K562 (cell line): ENCODE data around the gene TBX10. TPM values are rescaled to one million over a fixed set of nuclear protein-coding genes. Genes with fewer than 3 reads are reported as not detected.

Source experiments
- ARID1B ChIP-seq: fragments of 450-650 bp; IDR thresholded peaks from 2 replicates; pipeline ENCODE4 v1.6.1; 2016; ENCODE audit warnings: antibody characterized with exemption, mild to moderate bottlenecking, inconsistent platforms
- C11orf30 ChIP-seq: fragments of 450-650 bp; IDR thresholded peaks from 2 replicates; pipeline ENCODE4 v1.6.1; 2016; ENCODE audit warnings: low read depth, mild to moderate bottlenecking
- CBX2 ChIP-seq: fragments of 200-600 bp; sonication (generic); IDR thresholded peaks from one replicate; pipeline ENCODE4 v1.6.1; 2012; ENCODE audit warnings: mild to moderate bottlenecking, low read length, inconsistent platforms; ENCODE audit not compliant: insufficient read depth, poor library complexity, severe bottlenecking
- CBX8 ChIP-seq: fragments of 200-600 bp; sonication (generic); IDR thresholded peaks from 2 replicates; pipeline ENCODE4 v1.6.1; 2012; ENCODE audit warnings: borderline replicate concordance, mixed run types, low read depth, mild to moderate bottlenecking, moderate library complexity, mixed read lengths, low read length, control low read depth, inconsistent platforms; ENCODE audit not compliant: poor library complexity, severe bottlenecking; ENCODE audit errors: extremely low read depth
- FIP1L1 ChIP-seq: fragments of 200-400 bp; formaldehyde crosslinking; IDR thresholded peaks from 2 replicates; pipeline ENCODE4 v1.6.1; 2018; ENCODE audit warnings: mild to moderate bottlenecking, low read depth, low read length; ENCODE audit not compliant: poor library complexity, severe bottlenecking
- GATAD2A ChIP-seq: fragments of 450-650 bp; IDR thresholded peaks from 2 replicates; pipeline ENCODE4 v1.6.1; 2017
- HMGN3 ChIP-seq: IDR thresholded peaks from 2 replicates; pipeline ENCODE4 v1.6.1; 2011; ENCODE audit warnings: borderline replicate concordance, low read depth, mild to moderate bottlenecking, mixed read lengths, low read length; ENCODE audit not compliant: insufficient read length; ENCODE audit errors: extremely low read depth
- KLF13 ChIP-seq: fragments of 450-650 bp; IDR thresholded peaks from 2 replicates; pipeline ENCODE4 v1.6.1; 2016; ENCODE audit warnings: missing genetic modification characterization, low read depth, mild to moderate bottlenecking, missing compliant biosample characterization, moderate library complexity, borderline replicate concordance
- MECOM ChIP-seq: fragments of 250-450 bp; sonication (Bioruptor Pico); IDR thresholded peaks from 2 replicates; pipeline ENCODE4 v1.8.0; 2022; ENCODE audit warnings: inconsistent platforms
- NR4A1 ChIP-seq, 2 experiments: fragments of 250-450 bp in 1 of 2; fragments of 450-650 bp in 1 of 2; sonication (Bioruptor Pico) in 1 of 2; IDR thresholded peaks; 2 replicates each; pipeline versions ENCODE4 v1.4.0 to v1.6.1; 2016 to 2020; ENCODE audit warnings: mild to moderate bottlenecking in 2 of 2, missing compliant biosample characterization in 1 of 2, missing genetic modification characterization in 1 of 2, moderate library complexity in 1 of 2
- RAD21 ChIP-seq, 2 experiments: fragments of 250-450 bp in 1 of 2; fragments of 450-650 bp in 1 of 2; sonication (Bioruptor Pico) in 1 of 2; formaldehyde crosslinking in 1 of 2; IDR thresholded peaks in 1 of 2; conservative IDR thresholded peaks in 1 of 2; 2 replicates each; pipeline versions ENCODE4 v1.4.0 to v1.8.0; 2020 to 2022; ENCODE audit warnings: mild to moderate bottlenecking in 2 of 2, moderate library complexity in 1 of 2
- TARDBP ChIP-seq: fragments of 450-650 bp; IDR thresholded peaks from 2 replicates; pipeline ENCODE4 v1.6.1; 2016
- ZBED1 ChIP-seq: IDR thresholded peaks from 2 replicates; pipeline ENCODE4 v1.6.1; 2014
- ZNF695 ChIP-seq: fragments of 450-650 bp; formaldehyde crosslinking; IDR thresholded peaks from 2 replicates; pipeline ENCODE4 v1.4.0; 2020; ENCODE audit warnings: mild to moderate bottlenecking, moderate library complexity
- polyA plus RNA-seq, 8 experiments: library from polyadenylated mRNA; depleted of rRNA in 4 of 8; stranded (reverse) in 5 of 8; unstranded in 3 of 8; fragments of >200 nt; fragmentation: Nextera tagmentation in 2 of 8; fragmentation: Illumina TruSeq in 1 of 8; extraction: Ambion mirVana in 2 of 8; extraction: Trizol in 1 of 8; gene quantifications; 2 replicates each; pipeline versions ENCODE4 v1.2.1 to v1.2.3, GENCODE V29; 2011 to 2014; ENCODE audit warnings: inconsistent platforms in 1 of 8, missing spikeins in 1 of 8
- total RNA-seq, 7 experiments: library from RNA; depleted of rRNA in 6 of 7; stranded (reverse); fragments of >200 nt in 6 of 7; fragmentation: Illumina TruSeq in 2 of 7; extraction: Trizol in 2 of 7; gene quantifications; 2 replicates each; pipeline versions ENCODE4 v1.2.1 to v1.2.3, GENCODE V29; 2011 to 2021; ENCODE audit warnings: low replicate concordance in 1 of 7
- TF ChIP-seq, protein P1 (sequence below): sonication (generic); formaldehyde crosslinking; IDR thresholded peaks from 2 replicates; pipeline ENCODE4 v1.8.1; 2023; ENCODE audit warnings: mild to moderate bottlenecking, missing genetic modification reagents
- TF ChIP-seq, protein P2 (sequence below), 3 experiments: IDR thresholded peaks in 2 of 3; conservative IDR thresholded peaks in 1 of 3; 2 replicates each; pipeline ENCODE4 v1.5.1; 2011 to 2012; ENCODE audit warnings: low read length in 3 of 3, mild to moderate bottlenecking in 3 of 3, control low read depth in 2 of 3, improper control_type of control experiment in 1 of 3, inconsistent platforms in 1 of 3, low read depth in 1 of 3, mixed read lengths in 1 of 3, moderate library complexity in 1 of 3; ENCODE audit not compliant: insufficient read depth in 2 of 3
- TF ChIP-seq, protein P3 (sequence below): sonication (generic); formaldehyde crosslinking; IDR thresholded peaks from 2 replicates; pipeline ENCODE4 v1.8.1; 2022; ENCODE audit warnings: missing genetic modification reagents
- TF ChIP-seq, protein P4 (sequence below): fragments of 450-650 bp; IDR thresholded peaks from 2 replicates; pipeline ENCODE4 v1.6.1; 2014; ENCODE audit warnings: low read depth, mild to moderate bottlenecking, moderate library complexity, borderline replicate concordance

Gene TBX10
- total and polyA plus RNA-seq, 9 of the 15 experiments (the other 6 are each of a cell fraction or from before 2014, with no cell fraction given): not detected

DNA sequence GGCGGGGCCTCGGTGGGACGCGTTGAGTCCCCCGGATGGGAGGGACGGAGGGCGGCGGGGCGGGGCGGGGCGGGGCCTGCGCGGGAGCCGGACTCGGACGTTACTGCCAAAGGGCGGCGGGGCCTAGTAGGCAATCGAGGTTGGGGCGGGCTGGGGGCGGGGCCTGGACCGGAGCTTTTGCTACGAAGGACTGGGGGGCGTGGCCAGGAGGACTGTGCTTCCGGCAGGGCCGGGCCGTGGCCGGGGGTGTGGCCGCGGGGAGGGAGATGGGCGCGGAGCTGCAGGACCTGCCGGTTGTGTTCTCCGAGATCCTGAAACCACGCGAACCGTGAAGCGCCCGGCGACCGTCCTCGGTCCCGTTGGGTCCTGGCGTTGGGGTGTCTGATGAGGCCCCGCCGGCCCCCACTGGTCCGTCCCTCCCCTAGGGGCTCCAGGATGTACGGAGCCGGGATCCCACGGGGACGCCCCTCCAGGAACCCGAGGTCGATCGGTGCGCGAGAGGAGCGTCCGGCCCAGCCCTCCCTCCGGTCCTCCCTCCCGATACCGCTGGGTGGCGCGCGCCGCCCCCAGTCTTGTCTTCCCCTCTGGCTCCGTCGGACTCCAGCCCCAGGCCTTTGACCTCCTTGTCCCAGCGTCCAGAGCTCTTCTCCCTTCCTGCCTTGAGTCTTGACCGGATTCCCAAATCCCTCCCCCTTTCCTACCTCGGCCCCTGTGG lies 9.2 kb downstream of the TBX10 start (continued):
- TF ChIP-seq, protein P1, sequence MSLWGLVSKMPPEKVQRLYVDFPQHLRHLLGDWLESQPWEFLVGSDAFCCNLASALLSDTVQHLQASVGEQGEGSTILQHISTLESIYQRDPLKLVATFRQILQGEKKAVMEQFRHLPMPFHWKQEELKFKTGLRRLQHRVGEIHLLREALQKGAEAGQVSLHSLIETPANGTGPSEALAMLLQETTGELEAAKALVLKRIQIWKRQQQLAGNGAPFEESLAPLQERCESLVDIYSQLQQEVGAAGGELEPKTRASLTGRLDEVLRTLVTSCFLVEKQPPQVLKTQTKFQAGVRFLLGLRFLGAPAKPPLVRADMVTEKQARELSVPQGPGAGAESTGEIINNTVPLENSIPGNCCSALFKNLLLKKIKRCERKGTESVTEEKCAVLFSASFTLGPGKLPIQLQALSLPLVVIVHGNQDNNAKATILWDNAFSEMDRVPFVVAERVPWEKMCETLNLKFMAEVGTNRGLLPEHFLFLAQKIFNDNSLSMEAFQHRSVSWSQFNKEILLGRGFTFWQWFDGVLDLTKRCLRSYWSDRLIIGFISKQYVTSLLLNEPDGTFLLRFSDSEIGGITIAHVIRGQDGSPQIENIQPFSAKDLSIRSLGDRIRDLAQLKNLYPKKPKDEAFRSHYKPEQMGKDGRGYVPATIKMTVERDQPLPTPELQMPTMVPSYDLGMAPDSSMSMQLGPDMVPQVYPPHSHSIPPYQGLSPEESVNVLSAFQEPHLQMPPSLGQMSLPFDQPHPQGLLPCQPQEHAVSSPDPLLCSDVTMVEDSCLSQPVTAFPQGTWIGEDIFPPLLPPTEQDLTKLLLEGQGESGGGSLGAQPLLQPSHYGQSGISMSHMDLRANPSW (CRISPR knock-in tag): peak; percentile 75; the same call in 1 of the 2 replicates
- TF ChIP-seq RAD21 (CRISPR knock-in tag; conservative IDR thresholded peaks at IDR 0.05 in 1 of 2, IDR thresholded peaks at IDR 0.05 in 1 of 2) (peak; percentile 52 to 70), ZNF695 (CRISPR knock-in tag) (0 out of 2 replicates have a peak, but pooled peaks have one; percentile 43), CBX2 (no peak), TARDBP (peak; percentile 53; the same call in 1 of the 2 replicates), MECOM (CRISPR knock-in tag) (no peak), ARID1B (peak; percentile 43; the same call in 1 of the 2 replicates), CBX8 (no peak), FIP1L1 (peak; percentile 59), ZBED1 (no peak), HMGN3 (peak; percentile 80), KLF13 (tag) (peak; percentile 64), NR4A1 (CRISPR knock-in tag; IDR thresholded peaks at IDR 0.05) (peak; percentile 36; the same call in 1 of the 2 replicates), NR4A1 (tag; IDR thresholded peaks at IDR 0.05) (no peak), C11orf30 (peak; percentile 44), GATAD2A (peak; percentile 51; the same call in 1 of the 2 replicates)
- TF ChIP-seq, protein P2, sequence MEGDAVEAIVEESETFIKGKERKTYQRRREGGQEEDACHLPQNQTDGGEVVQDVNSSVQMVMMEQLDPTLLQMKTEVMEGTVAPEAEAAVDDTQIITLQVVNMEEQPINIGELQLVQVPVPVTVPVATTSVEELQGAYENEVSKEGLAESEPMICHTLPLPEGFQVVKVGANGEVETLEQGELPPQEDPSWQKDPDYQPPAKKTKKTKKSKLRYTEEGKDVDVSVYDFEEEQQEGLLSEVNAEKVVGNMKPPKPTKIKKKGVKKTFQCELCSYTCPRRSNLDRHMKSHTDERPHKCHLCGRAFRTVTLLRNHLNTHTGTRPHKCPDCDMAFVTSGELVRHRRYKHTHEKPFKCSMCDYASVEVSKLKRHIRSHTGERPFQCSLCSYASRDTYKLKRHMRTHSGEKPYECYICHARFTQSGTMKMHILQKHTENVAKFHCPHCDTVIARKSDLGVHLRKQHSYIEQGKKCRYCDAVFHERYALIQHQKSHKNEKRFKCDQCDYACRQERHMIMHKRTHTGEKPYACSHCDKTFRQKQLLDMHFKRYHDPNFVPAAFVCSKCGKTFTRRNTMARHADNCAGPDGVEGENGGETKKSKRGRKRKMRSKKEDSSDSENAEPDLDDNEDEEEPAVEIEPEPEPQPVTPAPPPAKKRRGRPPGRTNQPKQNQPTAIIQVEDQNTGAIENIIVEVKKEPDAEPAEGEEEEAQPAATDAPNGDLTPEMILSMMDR (IDR thresholded peaks at IDR 0.05 in 2 of 3, conservative IDR thresholded peaks at IDR 0.05 in 1 of 3; ENCODE audit: insufficient read depth in 2 of 3, low read depth in 1 of 3, low read length in 3 of 3): peak; percentile 90 to 91 (median 91)
- TF ChIP-seq, protein P3, sequence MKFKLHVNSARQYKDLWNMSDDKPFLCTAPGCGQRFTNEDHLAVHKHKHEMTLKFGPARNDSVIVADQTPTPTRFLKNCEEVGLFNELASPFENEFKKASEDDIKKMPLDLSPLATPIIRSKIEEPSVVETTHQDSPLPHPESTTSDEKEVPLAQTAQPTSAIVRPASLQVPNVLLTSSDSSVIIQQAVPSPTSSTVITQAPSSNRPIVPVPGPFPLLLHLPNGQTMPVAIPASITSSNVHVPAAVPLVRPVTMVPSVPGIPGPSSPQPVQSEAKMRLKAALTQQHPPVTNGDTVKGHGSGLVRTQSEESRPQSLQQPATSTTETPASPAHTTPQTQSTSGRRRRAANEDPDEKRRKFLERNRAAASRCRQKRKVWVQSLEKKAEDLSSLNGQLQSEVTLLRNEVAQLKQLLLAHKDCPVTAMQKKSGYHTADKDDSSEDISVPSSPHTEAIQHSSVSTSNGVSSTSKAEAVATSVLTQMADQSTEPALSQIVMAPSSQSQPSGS (CRISPR knock-in tag): no peak
- TF ChIP-seq, protein P4, sequence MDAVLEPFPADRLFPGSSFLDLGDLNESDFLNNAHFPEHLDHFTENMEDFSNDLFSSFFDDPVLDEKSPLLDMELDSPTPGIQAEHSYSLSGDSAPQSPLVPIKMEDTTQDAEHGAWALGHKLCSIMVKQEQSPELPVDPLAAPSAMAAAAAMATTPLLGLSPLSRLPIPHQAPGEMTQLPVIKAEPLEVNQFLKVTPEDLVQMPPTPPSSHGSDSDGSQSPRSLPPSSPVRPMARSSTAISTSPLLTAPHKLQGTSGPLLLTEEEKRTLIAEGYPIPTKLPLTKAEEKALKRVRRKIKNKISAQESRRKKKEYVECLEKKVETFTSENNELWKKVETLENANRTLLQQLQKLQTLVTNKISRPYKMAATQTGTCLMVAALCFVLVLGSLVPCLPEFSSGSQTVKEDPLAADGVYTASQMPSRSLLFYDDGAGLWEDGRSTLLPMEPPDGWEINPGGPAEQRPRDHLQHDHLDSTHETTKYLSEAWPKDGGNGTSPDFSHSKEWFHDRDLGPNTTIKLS: 0 out of 2 replicates have a peak, but pooled peaks have one; percentile 36
